Renal pelvis (tissue), 4 donors: ENCODE results near the gene BCORL1. TPM values are rescaled to one million over a fixed set of nuclear protein-coding genes. Genes with fewer than 3 reads are reported as not detected.
A peak's percentile ranks its signal among the peaks of the same experiment; 100 is the strongest.

ENCODE experiments used
- DNase-seq: peaks from one replicate; pipeline ENCODE4 v3.0.0-alpha.2; 2013
- polyA plus RNA-seq, 3 donors: library from polyadenylated mRNA; unstranded; fragments of 120-200 nt; gene quantifications; one replicate each; pipeline ENCODE4 v1.2.1, GENCODE V29; 2013; ENCODE audit not compliant: insufficient read length in 3 of 3

BCORL1 gene
- polyA plus RNA-seq, 3 donors = 18.6 to 21.0 (median 18.6) TPM

DNA sequence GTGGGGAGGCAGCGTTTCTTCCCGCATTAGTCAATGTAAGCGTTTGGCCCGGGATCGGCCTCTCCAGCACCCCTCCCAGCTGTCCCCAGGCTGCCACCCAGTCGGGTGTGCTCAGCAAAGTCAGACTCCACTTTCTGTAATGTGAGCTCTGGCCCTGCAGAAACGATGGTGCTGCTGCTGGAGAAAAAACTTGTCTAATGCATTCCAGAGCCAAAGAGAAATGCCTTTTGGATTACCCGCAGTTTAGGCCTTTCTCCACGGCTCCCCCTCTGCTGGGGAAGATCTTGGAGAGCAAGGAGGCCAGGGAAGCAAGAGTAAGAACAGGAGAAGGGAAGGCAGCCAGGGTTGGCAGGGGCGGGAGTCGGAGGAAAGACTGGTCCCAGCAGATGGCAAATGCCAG, 72.7 kb downstream of the BCORL1 start:
- no peak for DNase-seq

DNA sequence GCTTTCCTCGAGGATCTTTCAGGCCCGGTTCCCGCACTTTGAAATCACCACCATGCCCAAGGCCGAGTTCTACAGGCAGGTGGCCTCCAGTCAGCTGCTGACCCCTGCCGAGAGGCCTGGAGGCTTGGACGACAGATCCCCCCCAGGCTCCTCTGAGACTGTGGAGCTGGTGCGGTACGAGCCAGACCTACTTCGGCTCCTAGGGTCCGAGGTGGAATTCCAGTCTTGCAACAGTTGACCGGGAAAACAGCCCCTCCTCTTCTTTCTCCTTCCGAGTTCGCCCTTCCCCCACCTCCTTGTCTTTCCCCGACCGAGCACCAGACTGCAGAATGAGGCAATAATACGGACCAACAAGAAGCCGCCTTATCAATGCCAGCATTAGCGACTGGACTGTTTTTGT, 73.5 kb downstream of the BCORL1 start:
- no peak for DNase-seq

DNA sequence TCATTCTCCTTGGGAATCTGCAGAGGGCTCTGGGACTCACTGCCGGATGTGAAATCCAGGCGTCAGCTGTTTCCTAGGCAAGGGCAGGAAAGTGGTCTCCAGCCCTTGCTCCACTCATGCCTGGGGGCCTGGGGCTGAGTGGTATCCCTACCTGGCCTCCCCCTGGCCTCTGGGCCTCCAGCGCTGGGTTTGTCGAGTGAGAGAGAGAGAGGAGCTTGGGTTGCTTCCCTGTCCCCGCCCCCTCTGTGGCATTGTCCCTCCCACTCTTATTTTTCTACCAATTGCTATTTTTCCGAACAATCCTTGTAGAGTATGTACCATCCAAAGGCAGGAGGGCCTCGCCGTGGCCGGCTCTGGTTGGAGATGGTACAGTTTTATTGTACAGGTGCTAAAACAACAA, 74.8 kb downstream of the BCORL1 start:
- DNase-seq = no peak

DNA sequence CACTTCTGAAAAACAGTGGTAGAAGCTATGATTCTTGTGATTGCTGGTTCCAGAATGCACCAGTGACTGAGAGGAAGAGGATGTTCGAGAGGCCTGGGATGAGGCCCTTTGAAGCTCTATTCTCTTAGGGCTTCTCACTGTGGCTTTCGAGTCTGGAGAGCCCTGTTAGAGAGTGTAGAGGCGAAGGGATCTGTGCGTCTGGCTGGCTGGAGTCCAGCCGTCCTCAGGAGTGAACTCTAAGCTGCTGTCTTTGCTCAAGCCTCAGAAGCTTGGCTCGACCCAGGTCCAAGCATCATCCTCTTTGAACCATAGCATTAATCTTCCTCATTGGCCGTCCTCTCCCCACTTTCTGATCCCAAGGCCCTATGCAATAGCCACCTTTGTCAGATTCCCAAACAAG, 76.2 kb downstream of the BCORL1 start:
- no peak for DNase-seq

DNA sequence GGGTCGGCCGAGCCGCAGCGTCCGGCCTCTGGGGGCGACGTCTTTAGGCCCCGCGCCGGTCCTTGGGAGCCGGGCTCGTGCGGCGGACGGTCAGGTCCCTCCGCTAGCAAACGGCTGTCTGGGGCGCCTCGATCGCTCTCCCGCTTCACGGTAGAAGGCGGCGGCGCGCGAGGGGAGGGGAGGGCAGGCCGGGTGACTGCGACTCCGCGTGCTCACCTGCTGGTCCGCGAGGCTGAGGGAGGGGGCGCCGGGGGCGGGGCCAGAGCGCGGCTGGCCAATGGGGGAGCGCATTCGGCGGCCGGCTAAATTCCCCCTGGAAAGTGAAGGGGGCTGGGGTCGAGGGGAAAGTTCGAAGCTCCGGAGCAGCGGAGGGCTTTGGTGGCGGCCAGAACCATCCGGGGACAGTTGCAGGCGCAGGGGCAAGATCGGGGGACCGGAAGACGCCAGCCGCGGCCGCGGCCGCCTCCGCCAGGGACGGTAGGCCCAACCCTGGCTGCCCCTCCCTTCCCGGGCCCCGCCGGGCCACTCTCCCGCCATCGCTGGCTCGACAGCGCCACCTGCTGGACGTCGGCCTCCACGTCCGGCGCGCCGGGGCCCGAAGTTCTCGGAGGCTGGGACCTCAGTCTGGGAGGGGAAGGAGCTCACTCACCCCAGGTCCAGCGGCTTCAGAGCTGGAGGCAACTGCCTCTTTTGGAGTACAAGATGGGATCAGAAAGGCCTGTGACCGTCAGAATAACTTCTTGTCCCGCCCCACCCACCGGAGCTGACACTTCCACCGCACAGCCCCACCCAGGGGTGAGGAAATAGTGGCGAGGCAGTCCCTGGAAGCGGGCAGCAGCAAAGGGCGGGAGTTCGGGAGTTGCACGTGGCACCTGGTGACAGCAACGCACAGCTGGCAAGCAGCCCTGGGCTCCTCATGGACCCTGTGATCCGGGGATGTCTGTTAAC, 78.0 kb downstream of the BCORL1 start:
- peak; percentile 55 for DNase-seq

DNA sequence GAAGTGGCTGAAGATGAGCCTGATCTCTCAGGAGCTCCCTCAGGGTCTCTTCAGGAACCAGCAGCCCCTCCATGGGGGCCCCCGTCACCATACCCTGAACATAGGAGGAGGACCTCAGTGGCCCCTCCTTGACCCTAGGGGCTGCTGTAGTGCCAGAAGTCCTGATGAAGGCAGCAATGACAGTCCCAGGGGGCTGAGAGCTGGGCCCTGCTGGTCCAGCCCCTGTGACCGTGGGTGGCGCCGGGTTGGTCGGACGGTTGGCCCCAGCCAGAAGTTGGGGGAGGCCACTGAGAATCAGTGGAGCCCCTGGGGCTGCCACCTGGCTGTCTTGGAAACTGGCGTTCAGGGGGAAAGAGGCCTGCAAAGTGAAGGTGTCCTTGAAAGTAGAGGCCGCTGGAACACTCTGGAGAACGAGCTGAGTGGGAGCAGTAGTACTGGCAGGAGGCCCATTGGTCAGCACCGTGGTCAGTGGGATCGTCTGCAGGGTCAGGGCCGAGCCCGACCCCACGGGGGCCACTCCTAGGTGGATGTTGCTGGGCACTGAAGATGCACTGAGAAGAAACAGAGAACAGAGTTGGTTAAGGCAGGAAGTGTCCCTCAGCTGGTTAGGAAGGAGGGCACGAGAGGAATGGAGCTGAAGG, 84.7 kb downstream of the BCORL1 start:
- no peak for DNase-seq

DNA sequence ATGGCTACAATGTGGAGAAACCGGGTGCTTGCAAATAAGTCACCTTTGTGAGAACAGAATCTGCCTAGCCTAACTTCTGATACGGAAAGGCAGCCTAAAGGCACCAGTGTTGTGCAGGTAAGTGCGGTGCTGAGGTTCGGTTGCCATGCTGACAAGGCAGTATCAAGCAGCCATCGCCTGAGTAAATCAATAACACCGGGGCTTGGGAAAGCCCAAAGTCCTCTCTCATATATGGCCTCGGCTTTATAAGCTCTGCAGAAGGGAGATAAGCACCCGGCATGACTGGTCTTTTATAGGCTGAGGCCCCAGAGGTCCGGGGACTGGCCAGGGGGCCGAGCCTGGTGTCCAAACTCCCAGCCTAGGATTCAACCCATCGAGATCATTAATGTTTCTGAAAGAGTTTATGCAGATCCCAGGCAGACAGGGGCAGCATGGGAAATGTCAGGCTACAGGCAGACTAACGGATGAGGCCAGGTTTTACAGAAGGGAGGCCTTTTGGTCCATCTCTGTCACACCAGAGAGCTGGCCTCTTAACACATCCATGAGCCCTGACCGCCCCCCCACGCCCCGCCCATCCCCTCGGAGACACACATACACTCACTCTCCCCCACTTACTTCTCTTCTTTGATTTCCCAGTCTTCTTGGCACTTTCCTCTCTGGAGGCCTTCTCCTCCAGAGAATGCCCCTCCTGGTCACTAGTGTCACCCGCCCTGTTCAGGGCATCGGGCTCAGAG, 89.3 kb downstream of the BCORL1 start:
- DNase-seq = no peak

DNA sequence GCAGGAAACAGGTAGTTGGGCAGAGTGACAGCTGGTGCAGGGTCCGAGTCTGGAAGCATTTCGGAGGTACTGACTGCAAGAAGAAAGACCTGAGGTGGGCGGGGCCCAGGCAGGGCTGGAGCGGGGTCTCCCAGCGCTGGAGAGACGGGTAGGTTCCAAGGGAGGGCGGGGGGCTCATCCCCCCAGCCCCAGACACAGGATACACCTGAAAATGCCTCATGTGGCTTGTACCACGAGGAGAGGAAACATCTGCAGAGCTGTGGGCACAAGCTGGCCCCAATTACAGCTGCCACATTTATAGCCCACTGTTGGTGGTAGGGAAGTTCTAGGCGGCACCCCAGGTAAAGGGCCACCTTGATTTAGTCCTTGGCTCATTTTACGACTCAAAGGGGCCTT, 89.9 kb downstream of the BCORL1 start:
- no peak for DNase-seq

DNA sequence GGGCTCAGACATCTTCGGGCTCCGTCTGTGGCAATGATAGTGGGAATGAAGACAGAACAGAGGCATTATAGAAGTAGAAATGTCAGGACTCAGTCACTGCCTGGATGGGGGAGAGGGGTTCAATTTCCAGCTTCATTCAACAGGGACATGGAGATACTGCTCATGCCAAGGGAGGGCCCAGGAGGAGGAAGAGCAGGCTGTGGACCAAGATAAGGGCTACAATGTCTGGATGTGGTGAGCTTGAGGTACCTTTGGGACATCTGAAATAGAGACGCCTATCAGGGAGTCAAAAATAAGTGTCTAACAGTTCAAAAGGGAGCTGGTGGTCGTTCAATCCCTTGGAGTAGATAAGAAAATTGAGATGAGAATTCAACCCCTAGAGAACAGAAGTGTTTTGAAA, 93.3 kb downstream of the BCORL1 start:
- no peak for DNase-seq

DNA sequence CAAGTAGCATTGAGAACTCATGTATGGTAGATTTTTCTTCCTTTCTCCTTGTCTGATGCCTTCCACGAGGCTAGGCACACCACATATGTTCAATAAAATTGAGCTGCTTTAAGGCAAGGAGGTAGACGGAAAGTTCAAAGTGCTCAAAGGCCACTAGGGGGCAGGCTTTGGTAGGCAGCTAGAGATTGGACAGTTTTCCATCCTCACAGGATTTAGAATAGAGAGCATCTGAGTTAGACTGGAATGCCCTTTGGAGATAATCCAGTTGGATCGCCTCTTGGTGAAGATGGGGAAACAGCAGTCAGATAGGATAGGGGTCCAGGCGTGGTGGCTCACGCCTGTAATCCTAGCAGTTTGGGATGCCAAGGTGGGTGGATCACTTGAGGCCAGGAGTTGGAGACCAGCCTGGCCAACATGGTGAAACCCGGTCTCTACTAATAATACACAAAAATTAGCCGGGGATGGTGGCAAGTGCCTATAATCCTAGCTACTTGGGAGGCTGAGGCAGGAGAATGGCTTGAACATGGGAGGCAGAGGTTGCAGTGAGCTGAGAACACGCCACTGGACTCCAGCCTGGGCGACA, 97.5 kb downstream of the BCORL1 start:
- peak; percentile 65 for DNase-seq

DNA sequence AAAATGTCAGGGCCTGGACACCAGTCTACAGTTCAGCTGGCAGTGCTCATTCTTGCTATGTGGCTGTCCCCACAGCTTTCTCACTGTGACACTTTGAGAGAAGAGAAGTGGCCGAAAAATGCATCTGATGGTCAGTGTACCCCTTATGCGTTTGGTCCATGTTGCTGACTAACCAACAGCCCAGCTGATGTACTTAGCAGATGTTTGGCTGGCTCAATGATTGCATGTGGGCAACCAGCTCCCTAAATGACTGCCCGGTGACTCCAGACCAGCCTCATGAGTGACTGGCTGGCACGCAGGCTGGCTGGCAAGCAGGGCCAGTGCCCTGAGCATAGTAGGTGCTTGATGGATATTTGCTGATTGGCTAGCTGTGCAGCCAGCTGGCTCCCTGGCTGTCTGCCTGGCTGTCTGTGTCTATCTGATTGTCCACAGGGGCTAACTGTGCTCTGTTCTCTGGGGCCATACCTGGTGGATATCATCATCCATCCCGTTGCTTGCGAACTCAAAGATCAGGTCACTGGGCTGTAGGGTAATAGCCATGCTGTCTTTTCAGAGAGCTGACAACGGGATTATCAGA, 98.4 kb downstream of the BCORL1 start:
- no peak for DNase-seq

DNA sequence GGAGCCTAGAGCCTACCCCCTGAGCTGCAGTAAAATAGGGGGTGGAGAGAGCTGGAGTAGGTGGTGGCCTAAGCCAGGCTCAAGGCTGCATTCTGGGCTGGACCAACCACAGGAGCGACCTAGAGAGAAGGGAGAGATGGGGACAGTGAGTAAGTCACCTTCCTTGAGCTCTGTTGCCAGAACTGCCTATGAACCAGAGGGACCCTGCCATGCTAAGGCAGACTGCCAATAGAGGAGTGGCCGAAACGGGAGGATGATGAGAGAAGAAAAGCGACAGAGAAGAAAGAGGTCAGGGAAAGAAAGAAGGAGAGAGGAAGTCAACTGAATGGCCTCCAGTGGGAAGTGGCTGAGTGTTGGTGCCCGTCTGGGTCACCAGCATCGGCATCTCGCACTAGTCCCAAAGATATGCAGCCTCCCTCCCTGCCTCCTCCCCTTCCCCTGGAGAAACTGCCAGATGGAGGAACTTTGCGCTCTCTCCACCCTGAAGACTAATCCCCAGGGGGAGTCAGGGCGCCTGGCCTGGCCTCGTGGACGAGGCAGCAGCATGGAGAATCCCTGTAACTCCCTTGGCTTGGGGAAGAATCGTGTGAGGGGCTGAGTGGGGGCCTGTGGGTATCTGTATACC, 99.1 kb downstream of the BCORL1 start:
- no peak for DNase-seq

DNA sequence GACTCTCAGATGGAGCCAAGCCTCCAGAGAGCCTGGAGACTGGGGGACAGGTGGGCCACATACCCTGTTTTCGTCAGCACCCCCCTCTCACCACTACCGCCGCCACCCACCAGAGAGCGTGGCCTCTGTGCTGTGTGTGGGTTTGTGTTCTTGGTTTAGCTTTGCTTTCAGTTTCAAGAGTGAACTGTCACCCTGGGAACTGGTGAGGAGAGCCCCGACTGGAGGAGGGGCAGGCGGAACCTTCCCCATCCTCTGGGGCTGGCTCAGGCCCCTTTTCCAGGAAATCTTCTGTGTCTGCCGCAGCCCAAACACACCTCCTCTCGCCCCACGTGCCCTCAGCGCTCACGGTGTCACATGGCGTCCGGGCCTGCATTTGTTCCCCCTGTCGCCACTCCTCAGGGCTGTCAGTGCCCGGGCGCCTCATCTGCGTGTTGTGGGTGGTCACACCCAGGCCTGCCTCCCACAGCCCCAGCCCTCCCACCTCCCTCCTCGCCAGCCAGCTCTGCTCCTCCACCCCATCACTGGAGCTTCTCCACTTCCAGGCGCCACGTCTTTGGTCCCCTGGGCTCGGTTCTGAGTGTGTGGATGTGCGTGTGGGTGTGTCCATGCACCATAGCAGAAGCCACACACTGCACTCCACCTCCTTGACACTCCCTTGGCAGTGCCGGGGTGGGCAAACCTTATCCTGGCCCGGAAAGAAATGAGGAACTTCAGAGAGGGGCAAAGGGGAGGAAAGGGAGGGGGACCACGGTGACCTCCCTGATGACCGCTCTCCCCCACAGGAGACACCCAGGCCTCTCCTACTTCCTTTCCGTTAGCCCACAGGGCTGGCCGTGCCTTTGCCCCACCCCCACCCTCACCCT, 100.0 kb downstream of the BCORL1 start:
- DNase-seq = no peak

DNA sequence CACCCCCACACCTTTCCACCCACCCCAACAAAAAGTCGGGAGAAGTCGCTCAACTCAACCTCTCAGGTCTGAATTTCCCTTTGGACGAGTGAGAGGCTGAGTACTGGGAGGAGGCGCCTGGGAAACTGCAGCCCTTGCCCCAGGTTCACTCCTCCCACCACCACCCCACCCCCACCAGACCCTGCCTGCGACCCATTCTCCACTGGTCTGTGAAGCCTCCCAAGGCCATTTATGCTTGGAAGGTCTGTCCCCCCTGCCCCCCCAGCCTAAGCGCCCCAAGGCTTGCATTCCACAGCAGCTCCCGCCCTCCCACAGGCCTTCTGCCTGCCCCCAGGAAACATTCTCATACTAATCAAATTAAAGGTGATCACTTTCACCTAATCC, 100.7 kb downstream of the BCORL1 start:
- DNase-seq = no peak

DNA sequence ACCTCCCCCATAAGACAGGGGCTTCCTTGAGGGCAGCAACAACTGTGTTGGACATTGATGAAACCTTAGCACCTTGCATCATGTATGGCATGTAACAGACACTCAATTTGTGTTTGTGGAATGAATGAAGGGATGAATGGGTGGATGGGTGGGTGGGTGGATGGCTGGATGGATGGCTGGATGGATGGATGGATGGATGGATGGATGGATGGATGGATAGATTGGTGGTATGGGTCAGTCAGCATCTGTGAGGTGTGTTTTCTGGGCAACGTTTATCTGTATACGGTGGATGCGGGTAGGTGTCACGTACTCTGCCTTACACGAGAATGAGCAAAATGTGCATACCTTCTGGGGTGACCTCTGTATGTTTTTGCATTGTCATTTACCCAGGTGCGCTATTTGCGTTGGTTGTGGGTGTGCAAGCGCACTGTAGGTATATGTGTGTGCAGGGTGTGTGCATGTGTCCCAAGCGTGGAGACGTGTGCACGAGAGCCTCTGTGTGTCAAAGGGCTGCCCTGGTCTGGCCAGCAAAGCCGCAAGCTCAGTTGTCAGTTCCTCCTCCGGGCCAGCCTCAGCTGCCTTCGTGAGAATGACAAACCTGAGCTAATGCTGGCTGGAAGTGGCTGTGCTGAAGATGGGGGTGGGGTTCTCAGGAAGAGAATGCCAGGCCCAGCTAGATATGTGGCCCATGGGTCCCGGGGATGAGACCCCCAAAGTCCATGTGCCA, 101.4 kb downstream of the BCORL1 start:
- no peak for DNase-seq

DNA sequence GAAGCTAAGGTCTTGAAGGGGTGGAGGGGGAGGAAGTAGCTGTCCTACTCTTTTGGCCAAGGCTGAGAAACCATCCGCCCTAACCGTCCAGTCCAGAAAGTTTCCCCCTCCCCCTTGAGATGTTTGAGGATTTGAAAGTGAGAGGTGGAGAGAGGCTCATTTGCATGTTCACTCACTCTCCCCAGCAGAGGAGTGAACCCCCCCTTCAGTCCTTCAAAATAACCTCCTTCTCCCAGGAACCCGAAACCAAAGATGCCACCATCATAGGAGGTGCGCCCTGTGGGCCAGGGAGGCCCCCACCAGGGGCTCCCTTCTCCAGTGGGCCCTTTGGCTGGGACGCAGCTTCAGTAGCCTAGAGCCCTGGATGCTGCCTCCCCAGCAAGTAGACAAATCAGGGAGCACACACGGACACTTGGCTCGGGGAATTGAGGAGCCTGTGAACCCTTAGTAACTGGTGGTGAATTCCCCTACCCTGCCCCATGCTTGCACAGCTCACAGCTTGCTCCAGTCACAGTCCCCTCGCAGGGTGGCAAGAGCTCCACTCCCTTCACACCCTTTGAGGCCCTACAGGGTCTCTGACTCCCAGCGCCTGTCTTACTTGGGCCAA, 102.3 kb downstream of the BCORL1 start:
- no peak for DNase-seq

DNA sequence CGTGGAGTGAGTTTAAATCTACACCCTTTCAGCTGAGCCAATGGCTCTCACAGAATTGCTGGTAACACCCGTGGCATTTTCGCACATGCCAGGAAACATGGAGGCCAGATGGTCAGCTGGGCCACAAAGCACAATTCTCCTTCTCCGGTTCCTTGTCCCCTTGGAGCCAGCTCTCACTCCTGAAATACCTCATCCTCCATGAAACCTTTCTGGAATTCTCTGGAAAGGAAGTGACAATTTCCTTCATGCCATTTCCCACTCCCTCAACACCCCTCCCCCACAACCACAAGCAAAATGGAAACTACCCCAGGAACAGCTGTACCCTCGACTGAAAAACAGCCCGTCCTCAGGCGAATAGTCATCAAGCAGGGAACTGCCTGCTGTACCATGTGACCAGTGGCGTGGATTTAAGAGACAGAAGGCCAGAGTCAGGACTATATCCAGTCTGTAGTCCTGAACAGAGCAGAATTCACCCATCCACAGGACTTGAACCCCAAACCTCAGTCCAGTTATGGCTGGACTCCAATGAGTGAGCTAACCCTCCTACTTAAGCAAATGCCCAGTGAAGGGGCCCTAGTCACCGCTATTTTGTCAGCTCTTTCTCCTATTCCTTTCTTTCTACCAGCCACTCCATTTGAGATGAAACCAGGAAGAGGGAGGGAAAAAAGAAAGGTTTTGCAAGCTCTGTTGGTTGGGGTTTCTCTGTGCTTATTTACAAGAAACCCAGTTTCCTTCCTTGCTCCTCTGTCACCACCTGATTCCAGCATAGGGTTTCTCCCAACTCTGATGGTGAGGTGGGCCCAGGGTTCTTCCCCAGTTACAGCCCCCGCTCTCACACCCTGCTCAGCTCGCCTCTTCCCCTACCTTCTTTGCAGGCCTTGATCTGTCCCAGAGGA, 103.4 kb downstream of the BCORL1 start:
- no peak for DNase-seq
